ENCODE data around the gene MGAT5B. TPM values are rescaled to one million over a fixed set of nuclear protein-coding genes. Genes with fewer than 3 reads are reported as not detected.
"Not testable (repeated sequence)": the region's sequence is repeated elsewhere in the genome, so short reads cannot be mapped to it uniquely, and the experiment has no call there.

The MGAT5B gene
- total RNA-seq, 4 donors from 2014 or later, result 0.78 to 1.5 (median 0.96) TPM

GRCh38 chr17:76973040-76973439 is 104.8 kb downstream of the MGAT5B start:
- H3K27me3 ChIP-seq, result peaks cover 0 to 53% of the 10 kb centered on the region in 2 donors
- no peak for TF ChIP-seq POLR2A (IDR thresholded peaks at IDR 0.05)
- no peak for TF ChIP-seq CTCF (IDR thresholded peaks at IDR 0.05)
- TF ChIP-seq EP300 (IDR thresholded peaks at IDR 0.05), result no peak
- no peak overlapping the region for H3K27ac ChIP-seq
- no peak for DNase-seq (ENCODE audit: low spot score in 2 of 2)
- 60 to 68% methylated on average over 8 of the region's 8 CpGs for WGBS, 2 donors
- H3K4me1 ChIP-seq, result peaks cover 0 to 12% (median 6%) of the 10 kb centered on the region in 4 donors
- no peaks in the 10 kb centered on the region for H3K36me3 ChIP-seq
- no peak overlapping the region for H3K4me3 ChIP-seq
- peaks cover 0 to 21% (median 0%) of the 10 kb centered on the region in 4 donors for H3K9me3 ChIP-seq

- TF ChIP-seq EP300 (IDR thresholded peaks at IDR 0.05) (no peak), POLR2A (IDR thresholded peaks at IDR 0.05) (no peak), CTCF (IDR thresholded peaks at IDR 0.05) (no peak)
- no peak for DNase-seq (ENCODE audit: low spot score in 2 of 2)
- WGBS, 2 donors, result 70 to 94% methylated on average over 2 to 3 of the region's 3 CpGs
- Histone ChIP-seq H3K36me3 (no peaks in the 10 kb centered on the region), H3K27ac (no peak overlapping the region), H3K9me3 (peaks cover 0 to 29% (median 0%) of the 10 kb centered on the region in 4 donors), H3K4me3 (no peak overlapping the region), H3K27me3 (peaks cover 0 to 37% of the 10 kb centered on the region in 2 donors), H3K4me1 (peaks cover 0 to under 1% (median 0%) of the 10 kb centered on the region in 4 donors)
These were observed 106.5 kb downstream of the MGAT5B start for GRCh38 chr17:76974721-76975120.

GRCh38 chr17:76978050-76978449 is 109.8 kb downstream of the MGAT5B start:
- H3K27ac ChIP-seq; H3K4me3 ChIP-seq; H3K36me3 ChIP-seq; H3K4me1 ChIP-seq; DNase-seq (ENCODE audit: low spot score in 2 of 2): not testable (repeated sequence)
- 87 to 88% methylated on average over 1 of the region's 1 CpG for WGBS, 2 donors
- H3K27me3 ChIP-seq, result peaks cover 0 to 15% of the 10 kb centered on the region in 2 donors
- H3K9me3 ChIP-seq, result peaks cover 0 to 29% (median 0%) of the 10 kb centered on the region in 4 donors

GRCh38 chr17:76981545-76982295 is 113.5 kb downstream of the MGAT5B start:
- 82 to 87% methylated on average over 15 of the region's 15 CpGs for WGBS, 2 donors
- DNase-seq (ENCODE audit: low spot score in 2 of 2), result no peak
- no peak overlapping the region for H3K27ac ChIP-seq
- H3K4me1 ChIP-seq, result no peaks in the 10 kb centered on the region
- H3K9me3 ChIP-seq, result peaks cover 0 to 21% (median 0%) of the 10 kb centered on the region in 4 donors
- no peak for TF ChIP-seq POLR2A (IDR thresholded peaks at IDR 0.05)
- no peak for TF ChIP-seq EP300 (IDR thresholded peaks at IDR 0.05)
- no peak for TF ChIP-seq CTCF (IDR thresholded peaks at IDR 0.05)
- H3K36me3 ChIP-seq, result no peaks in the 10 kb centered on the region
- peaks cover 0 to 16% of the 10 kb centered on the region in 2 donors for H3K27me3 ChIP-seq
- no peak overlapping the region for H3K4me3 ChIP-seq

- WGBS, 2 donors, result 77 to 80% methylated on average over 9 to 10 of the region's 10 CpGs
- TF ChIP-seq POLR2A (IDR thresholded peaks at IDR 0.05) (no peak), EP300 (IDR thresholded peaks at IDR 0.05) (no peak), CTCF (IDR thresholded peaks at IDR 0.05) (no peak)
- Histone ChIP-seq H3K36me3 (no peaks in the 10 kb centered on the region), H3K4me3 (no peak overlapping the region), H3K4me1 (no peaks in the 10 kb centered on the region), H3K27ac (no peak overlapping the region), H3K9me3 (peaks cover 0 to 13% (median 0%) of the 10 kb centered on the region in 4 donors), H3K27me3 (peaks cover 0 to 16% of the 10 kb centered on the region in 2 donors)
- DNase-seq (ENCODE audit: low spot score in 2 of 2), result no peak
These were observed 114.3 kb downstream of the MGAT5B start for GRCh38 chr17:76982408-76983074.

Measured in tibial nerve (tissue), 4 donors.